ENCODE data around the gene PFDN5.
"Not testable (repeated sequence)": the region's sequence is repeated elsewhere in the genome, so short reads cannot be mapped to it uniquely, and the experiment has no call there.

PFDN5 gene

GRCh38 chr12:53330671-53331070, 35.3 kb downstream of the PFDN5 start:
- DNase-seq: no peak

GRCh38 chr12:53332339-53332738, 37.0 kb downstream of the PFDN5 start:
- DNase-seq: not testable (repeated sequence)

GRCh38 chr12:53332744-53333143, 37.4 kb downstream of the PFDN5 start:
- DNase-seq: no peak

GRCh38 chr12:53333289-53333688, 37.9 kb downstream of the PFDN5 start:
- no peak for DNase-seq

GRCh38 chr12:53333845-53334244, 38.5 kb downstream of the PFDN5 start:
- no peak for DNase-seq

- no peak for DNase-seq
Measured at GRCh38 chr12:53334822-53335221, 39.5 kb downstream of the PFDN5 start.

- DNase-seq: no peak
Measured at GRCh38 chr12:53336181-53336681, 40.9 kb downstream of the PFDN5 start, which contains the start of gene SP7. TSS of gene SP7 (minus strand) at chr12:53336354. CDS start at chr12:53335646, 708 bp downstream.

- DNase-seq: no peak
Measured at GRCh38 chr12:53338017-53338416, 42.7 kb downstream of the PFDN5 start.

- no peak for DNase-seq
Measured at GRCh38 chr12:53338916-53339315, 43.6 kb downstream of the PFDN5 start.

- no peak for DNase-seq
Measured at GRCh38 chr12:53340398-53340797, 45.1 kb downstream of the PFDN5 start.

- no peak for DNase-seq
Measured at GRCh38 chr12:53343449-53343848, 48.1 kb downstream of the PFDN5 start.

GRCh38 chr12:53343969-53344368, 48.6 kb downstream of the PFDN5 start:
- DNase-seq: no peak

GRCh38 chr12:53344487-53344823, 49.1 kb downstream of the PFDN5 start:
- no peak for DNase-seq

GRCh38 chr12:53344824-53345485, 49.6 kb downstream of the PFDN5 start:
- DNase-seq: peak; percentile 31

- no peak for DNase-seq
Measured at GRCh38 chr12:53345486-53346188, 50.3 kb downstream of the PFDN5 start.

GRCh38 chr12:53346491-53346890, 51.1 kb downstream of the PFDN5 start:
- DNase-seq: no peak

GRCh38 chr12:53347905-53348304, 52.6 kb downstream of the PFDN5 start:
- no peak for DNase-seq

Data from NCI-H345 (cell line).